HG03064 (cell line): ENCODE results near the gene MED12L.

Source experiments
- ATAC-seq: cut with Tn5 transposase; IDR thresholded peaks from one replicate; pipeline ENCODE4 v1.9.1; 2021; ENCODE audit warnings: low read depth; ENCODE audit not compliant: unreplicated experiment

MED12L gene

DNA sequence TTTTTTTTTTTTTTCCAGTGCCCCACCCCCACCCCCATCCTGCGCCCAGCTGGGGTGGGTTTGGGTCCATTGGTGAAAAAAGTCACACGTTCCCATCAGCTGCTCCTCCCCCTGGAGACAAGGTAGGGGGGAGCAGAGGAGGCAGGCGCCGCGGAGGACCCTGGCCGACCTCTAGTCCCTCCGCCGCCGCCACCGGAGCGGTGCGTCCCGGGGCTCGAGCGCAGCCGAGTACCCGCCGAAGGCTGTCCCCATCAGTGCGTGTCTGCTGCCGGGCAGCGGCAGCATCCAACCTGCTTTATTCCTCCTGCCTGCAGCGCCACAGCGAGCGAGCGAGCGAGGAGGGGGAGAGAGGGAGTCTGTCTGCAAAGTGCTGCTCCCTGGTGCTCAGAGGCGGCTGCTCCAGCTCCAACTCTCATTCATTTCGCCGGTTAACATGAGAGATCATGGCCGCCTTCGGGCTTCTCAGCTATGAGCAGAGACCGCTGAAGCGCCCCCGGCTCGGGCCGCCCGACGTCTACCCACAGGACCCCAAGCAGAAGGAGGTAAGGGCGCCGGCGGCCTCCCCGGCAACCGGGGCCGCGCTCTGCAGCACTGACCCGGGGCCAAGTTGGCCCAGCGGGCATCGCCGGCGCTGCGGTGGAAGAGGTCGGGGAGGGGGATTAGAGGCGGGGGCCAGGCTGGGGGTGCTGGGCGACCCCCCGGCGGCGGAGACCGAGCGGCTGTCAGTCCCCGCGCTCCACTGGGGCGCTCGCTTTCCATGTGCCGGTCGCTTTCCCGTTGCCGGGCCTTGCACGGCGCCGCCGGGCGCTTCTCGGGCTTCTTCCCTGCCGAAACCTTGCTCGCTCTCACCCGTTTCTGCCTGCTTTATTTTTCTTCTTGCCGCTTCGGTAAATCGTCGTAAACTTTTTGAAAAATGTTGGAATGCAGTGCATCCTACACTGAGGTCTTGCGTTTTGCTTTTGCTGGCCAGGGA is 1.3 kb downstream of the MED12L start:
- peak; percentile 70 for ATAC-seq

DNA sequence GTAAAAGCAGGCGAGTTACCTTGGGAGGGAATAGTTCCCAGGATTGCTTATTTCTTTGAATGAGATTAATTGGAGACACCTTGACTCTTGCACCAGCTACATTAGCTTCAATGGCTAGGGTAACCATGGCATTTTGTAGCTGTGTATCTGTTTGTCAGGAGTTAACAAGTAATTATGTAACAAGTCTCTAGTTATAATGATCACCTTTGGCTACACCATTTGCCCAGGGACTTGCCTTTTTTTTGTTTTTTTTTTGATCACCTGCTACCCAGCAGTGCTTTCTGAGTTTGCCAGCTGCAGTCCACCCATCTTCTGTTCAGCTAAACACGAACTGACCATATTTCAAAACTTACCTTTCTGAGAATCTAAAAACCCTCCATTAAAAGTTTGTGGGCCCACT is 2.2 kb downstream of the MED12L start:
- ATAC-seq: no peak

- no peak for ATAC-seq
Measured at GRCh38 chr3:151091685-151092345, 6.4 kb downstream of the MED12L start.

DNA sequence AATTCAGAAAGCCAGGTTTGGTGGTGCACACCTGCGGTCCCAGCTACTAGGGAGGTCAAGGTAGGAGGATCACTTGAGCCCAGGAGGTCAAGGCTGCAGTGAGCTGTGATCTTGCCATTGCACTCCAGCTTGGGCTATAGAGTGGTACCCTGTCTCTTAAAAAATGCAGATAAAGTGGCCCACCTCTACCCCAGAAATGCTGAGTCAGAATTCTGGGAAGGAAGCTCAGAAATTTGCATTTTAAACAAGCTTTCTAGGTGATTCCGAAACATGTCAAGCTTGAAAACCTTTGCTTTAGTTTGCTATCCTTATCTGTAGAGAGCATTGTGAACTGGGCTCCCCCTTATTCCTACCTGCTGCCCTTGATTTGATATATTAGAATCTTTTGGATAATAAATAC is 7.7 kb downstream of the MED12L start:
- ATAC-seq: no peak

GRCh38 chr3:151093905-151094304 is 8.4 kb downstream of the MED12L start:
- ATAC-seq: no peak

DNA sequence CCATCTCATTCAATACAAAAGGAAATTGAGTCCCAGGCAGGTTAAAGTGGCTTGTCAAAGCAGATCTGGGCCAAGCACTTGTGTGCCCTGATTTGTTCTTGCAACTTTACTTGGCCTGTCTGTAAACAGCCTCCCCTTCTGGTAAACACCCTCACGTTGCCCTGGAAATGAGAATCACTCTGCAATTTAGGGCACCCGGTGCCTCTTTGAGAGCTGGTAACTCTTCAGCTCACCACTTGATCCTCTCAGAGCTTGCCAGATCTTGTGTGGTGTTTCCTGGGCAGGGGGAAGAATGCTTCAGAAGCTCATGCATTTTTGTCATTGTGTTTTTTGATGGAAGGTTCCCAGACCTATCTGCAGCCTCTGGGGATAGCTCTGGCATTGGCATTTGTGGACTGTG is 11.3 kb downstream of the MED12L start:
- no peak for ATAC-seq

- ATAC-seq: no peak
Measured at GRCh38 chr3:151100076-151100475, 14.6 kb downstream of the MED12L start.

- no peak for ATAC-seq
Measured at GRCh38 chr3:151101270-151101969, 16.0 kb downstream of the MED12L start.

DNA sequence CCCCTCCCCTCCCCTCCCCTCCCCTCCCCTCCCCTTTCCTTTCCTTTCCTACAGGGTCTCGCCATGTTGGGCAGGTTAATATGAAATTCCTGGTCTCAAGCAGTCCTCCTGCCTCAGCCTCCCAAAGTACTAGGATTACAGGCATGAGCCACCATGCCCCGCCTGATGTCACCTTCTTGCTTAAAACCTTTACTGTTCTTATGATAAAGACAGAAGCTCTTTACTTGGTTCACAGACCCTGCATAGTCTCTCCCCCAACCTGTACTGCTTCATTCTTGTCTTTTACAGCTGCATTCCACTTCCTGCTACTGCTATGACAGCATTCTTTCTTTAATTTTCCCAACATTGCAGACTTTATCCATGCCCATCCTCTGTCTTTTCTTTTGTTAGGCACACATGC is 20.8 kb downstream of the MED12L start:
- no peak for ATAC-seq

- ATAC-seq: no peak
Measured at GRCh38 chr3:151107177-151107576, 21.7 kb downstream of the MED12L start.

- no peak for ATAC-seq
Measured at GRCh38 chr3:151107701-151108100, 22.2 kb downstream of the MED12L start.

DNA sequence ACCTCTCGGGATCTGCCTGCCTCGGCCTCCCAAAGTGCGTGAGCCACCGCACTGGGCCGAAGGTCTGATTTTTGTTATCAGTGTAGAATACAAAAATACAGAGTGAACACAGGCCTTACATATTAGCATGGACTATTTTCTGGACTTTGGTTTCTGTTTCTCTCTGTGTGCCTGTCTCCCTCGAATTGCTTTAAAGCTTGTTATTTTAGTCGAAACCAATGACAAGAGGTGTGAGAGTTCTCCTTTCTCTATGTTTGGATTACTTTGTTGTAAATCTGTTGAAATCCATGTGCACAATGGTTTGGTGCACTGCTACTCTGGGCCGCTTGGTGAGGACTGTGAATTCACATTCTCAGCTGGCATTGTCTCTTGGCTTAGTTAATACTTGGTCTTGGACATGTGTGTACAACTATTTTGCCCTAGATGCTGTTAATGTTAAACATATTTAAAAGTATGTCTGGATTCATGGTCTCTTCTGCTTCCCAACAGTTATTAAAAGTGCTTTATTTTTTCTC is 23.9 kb downstream of the MED12L start:
- no peak for ATAC-seq

- ATAC-seq: no peak
Measured at GRCh38 chr3:151112731-151113130, 27.3 kb downstream of the MED12L start.

DNA sequence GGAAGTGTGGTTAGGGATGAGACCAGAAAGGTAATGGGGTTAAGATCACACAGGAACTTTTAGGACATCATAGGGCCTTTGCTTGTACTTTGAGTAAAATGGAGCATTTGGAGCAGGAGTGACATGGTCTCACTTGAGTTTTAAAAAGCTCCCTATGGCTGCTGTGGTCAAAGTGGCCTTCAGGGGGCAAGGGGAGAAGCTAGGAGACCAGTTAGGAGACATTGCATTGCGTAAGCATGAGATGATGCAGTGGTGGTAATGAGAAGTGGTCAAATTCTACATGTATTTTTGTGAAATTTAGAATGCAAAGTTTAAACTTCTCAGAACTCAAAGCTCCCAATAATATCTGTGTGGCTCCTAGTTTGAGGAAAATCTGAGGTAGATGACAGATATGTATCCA is 27.9 kb downstream of the MED12L start:
- ATAC-seq: no peak

GRCh38 chr3:151117047-151117446 is 31.6 kb downstream of the MED12L start:
- no peak for ATAC-seq

GRCh38 chr3:151119188-151119587 is 33.7 kb downstream of the MED12L start:
- ATAC-seq: no peak

GRCh38 chr3:151120409-151120808 is 34.9 kb downstream of the MED12L start:
- ATAC-seq: no peak

- ATAC-seq: no peak
Measured at GRCh38 chr3:151121016-151121415, 35.6 kb downstream of the MED12L start.

- ATAC-seq: no peak
Measured at GRCh38 chr3:151123827-151124226, 38.4 kb downstream of the MED12L start.

- ATAC-seq: no peak
Measured at GRCh38 chr3:151124476-151124875, 39.0 kb downstream of the MED12L start.

- ATAC-seq: no peak
Measured at GRCh38 chr3:151130428-151130827, 45.0 kb downstream of the MED12L start.
